Measurements from ENCODE around the gene DUSP9. TPM values are rescaled to one million over a fixed set of nuclear protein-coding genes. Genes with fewer than 3 reads are reported as not detected.

The DUSP9 gene
- total RNA-seq, 6 experiments from 2014 or later, result 0.33 to 3.9 (median 0.69) TPM

DNA sequence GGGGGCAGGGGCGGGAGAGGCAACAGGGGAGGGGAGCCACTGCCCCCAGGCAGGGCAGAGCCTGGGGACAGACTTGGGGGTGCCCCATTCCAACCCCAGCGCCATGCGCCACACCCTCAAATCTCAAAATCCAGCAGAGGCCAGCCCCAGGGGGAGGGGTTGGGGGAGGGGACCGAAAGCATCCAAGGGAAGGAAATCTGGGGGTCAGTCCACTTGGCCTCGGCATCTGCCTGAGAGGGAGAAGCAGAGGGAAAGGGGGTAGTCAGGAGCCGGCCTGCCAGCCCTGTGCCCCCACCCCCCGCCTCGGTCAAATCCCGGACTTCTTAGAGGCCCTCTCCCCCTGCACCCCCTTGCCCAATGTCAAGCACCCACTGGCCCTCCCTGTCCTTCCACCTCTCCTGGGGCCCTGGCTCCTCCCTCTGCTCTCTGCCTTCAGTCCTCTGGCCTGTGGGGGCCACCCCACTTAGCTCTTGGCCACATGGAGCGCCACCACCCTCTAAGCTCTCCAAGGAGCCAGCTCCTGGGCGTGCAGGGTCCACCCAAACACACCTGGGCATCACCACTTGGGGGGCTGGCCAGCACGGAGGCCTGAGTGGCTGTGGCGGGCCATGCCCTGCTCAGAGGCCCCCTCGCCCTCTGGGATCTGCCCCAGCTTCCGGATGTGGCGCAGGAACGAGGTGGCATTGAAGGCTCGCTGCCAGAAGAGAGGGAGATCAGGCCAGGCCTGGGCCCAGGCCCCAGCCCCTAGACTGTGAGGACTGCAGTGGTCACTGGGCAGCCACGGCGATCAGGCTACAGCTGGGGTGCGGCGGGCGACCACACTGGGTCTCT, 23.1 kb downstream of the DUSP9 start:
- Histone ChIP-seq H3K27ac (no peak overlapping the region), H3K36me3 (no peaks in the 10 kb centered on the region), H3K4me1 (no peaks in the 10 kb centered on the region), H3K9me3 (no peaks in the 10 kb centered on the region), H3K27me3 (no peaks in the 10 kb centered on the region), H3K4me3 (no peak overlapping the region)
- ATAC-seq (no peak), DNase-seq (peak in 1 of 3 donors; percentile 49)
- WGBS (ENCODE audit: insufficient coverage, low coverage, low lambda C conversion rate, missing lambda C conversion rate), result 100% methylated on average over 1 of the region's 23 CpGs
- no peak for TF ChIP-seq POLR2A (IDR thresholded peaks at IDR 0.05)
- TF ChIP-seq, protein P1, sequence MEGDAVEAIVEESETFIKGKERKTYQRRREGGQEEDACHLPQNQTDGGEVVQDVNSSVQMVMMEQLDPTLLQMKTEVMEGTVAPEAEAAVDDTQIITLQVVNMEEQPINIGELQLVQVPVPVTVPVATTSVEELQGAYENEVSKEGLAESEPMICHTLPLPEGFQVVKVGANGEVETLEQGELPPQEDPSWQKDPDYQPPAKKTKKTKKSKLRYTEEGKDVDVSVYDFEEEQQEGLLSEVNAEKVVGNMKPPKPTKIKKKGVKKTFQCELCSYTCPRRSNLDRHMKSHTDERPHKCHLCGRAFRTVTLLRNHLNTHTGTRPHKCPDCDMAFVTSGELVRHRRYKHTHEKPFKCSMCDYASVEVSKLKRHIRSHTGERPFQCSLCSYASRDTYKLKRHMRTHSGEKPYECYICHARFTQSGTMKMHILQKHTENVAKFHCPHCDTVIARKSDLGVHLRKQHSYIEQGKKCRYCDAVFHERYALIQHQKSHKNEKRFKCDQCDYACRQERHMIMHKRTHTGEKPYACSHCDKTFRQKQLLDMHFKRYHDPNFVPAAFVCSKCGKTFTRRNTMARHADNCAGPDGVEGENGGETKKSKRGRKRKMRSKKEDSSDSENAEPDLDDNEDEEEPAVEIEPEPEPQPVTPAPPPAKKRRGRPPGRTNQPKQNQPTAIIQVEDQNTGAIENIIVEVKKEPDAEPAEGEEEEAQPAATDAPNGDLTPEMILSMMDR (IDR thresholded peaks at IDR 0.05), result no peak
- intact Hi-C loops (cut with DNase I), result loop anchor here (5.0 to 10.0 kb wide), 2 partner anchors 113 to 115 kb away; no protein-coding TSS in a partner anchor

DNA sequence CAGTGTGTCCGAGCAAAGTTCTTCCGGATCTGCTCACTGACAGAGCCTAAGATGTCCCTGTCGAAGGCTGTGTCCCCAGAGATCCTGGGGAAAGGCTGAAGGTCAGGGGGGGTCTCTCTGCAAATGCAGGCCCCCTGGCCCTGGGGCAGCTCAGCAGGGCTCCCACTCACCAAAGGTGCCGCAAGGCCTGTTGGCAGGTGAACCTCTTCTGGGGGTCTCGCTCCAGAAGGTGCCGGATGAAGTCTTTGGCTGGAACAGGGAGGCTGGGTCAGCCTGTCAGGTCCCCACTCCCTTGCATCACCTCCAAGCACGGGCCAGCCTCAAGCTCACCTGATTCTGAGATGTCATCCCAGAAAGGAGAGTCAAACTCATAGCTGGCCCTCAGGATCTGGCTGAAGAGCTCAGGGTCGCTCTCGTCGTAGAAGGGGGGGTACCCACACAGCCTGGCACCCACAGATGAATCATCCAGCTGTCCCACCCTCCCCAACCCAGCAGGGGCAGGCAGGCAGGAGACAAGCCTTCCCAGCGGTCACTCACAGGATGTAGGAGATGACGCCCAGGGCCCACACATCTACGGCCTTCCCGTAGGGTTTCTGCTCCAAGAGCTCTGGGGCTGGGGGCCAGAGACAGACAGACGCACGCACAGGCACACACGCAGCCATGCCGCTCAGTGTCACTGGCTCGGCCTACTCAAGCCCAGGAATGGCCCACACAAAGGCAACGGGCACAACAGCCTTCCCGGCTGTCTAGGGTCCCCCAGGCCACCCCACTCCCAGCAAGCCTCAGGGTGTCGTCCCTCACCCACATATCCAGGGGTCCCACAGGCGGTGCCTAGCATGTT, 24.0 kb downstream of the DUSP9 start:
- ATAC-seq (no peak), DNase-seq (peak in 1 of 3 donors; percentile 50)
- H3K4me1 ChIP-seq, result no peaks in the 10 kb centered on the region
- 91% methylated on average over 4 of the region's 23 CpGs for WGBS (ENCODE audit: insufficient coverage, low coverage, low lambda C conversion rate, missing lambda C conversion rate)
- H3K4me3 ChIP-seq, result no peak overlapping the region
- intact Hi-C loops (cut with DNase I), result loop anchor here in 1 of 2 donors (10.0 kb wide), 1 partner anchor 116 kb away; no protein-coding TSS in a partner anchor
- H3K27ac ChIP-seq, result no peak overlapping the region
- H3K27me3 ChIP-seq, result no peaks in the 10 kb centered on the region
- no peaks in the 10 kb centered on the region for H3K36me3 ChIP-seq
- TF ChIP-seq, protein P1 (IDR thresholded peaks at IDR 0.05), result no peak
- no peak for TF ChIP-seq POLR2A (IDR thresholded peaks at IDR 0.05)
- no peaks in the 10 kb centered on the region for H3K9me3 ChIP-seq

DNA sequence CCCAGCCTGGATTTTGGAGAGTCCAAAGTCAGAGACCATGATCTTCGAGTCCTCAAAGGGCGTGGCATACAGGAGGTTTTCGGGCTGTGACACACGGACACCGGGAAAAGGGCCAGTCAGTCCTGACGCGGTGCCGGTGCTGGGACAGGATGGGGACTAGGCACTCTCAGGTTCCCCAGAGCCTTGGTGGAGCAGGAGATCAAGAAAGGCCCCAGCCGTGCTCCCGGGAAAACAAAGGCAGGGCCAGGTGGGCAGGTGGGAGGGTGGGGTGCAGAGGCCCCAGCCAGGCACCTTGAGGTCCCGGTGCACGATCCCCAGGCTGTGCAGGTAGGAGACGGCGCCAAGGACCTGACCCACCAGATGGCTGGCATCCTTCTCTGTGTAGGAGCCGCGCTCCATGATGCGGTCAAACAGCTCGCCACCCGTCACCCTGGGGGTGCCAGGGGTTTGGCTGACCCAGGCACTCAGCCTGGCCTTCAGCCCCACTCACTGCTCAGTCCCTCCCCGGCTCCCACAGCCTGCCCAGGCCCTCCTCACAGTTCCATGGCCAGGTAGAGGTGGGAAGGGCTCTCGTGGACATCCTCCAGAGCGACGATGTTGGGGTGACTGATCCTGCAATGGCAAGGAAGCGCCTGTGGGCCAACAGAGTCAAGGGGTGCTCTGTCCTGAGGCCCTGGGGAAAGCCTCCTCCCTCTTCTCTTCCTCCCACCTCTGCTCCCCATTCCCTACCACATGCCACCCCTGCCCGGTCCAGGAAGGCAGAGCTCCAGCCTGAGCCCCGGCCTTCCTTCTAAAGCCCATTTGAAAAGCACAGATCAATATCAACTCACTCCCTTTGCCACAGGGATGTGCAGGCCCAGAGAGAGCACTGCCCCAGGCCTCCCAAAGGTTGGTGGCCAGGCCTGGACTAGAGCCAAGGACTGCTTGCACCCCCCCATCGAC, 24.9 kb downstream of the DUSP9 start:
- Histone ChIP-seq H3K9me3 (no peaks in the 10 kb centered on the region), H3K27ac (no peak overlapping the region), H3K4me1 (no peaks in the 10 kb centered on the region), H3K27me3 (no peaks in the 10 kb centered on the region), H3K4me3 (no peak overlapping the region), H3K36me3 (no peaks in the 10 kb centered on the region)
- TF ChIP-seq POLR2A (IDR thresholded peaks at IDR 0.05), result no peak
- TF ChIP-seq, protein P1 (IDR thresholded peaks at IDR 0.05), result no peak
- ATAC-seq (no peak), DNase-seq (peak in 1 of 3 donors; percentile 40)
- intact Hi-C loops (cut with DNase I), result loop anchor here in 1 of 2 donors (10.0 kb wide), 1 partner anchor 117 kb away; no protein-coding TSS in a partner anchor
- 87% methylated on average over 12 of the region's 27 CpGs for WGBS (ENCODE audit: insufficient coverage, low coverage, low lambda C conversion rate, missing lambda C conversion rate)

Measured in right lobe of liver (tissue), 6 donors.